H1 (cell line): ENCODE data around the gene ELL2.

ENCODE experiments used
- EP300 ChIP-seq, 2 experiments: IDR thresholded peaks; 1 replicate in 1 of 2; 2 replicates in 1 of 2; pipeline ENCODE4 v1.6.1; 2011 to 2012; ENCODE audit warnings: low read depth in 2 of 2, low read length in 2 of 2, mild to moderate bottlenecking in 2 of 2, borderline replicate concordance in 1 of 2, inconsistent platforms in 1 of 2, moderate library complexity in 1 of 2
- GABPA ChIP-seq: IDR thresholded peaks from 2 replicates; pipeline ENCODE4 v1.6.1; 2011; ENCODE audit warnings: mild to moderate bottlenecking, low read length, moderate library complexity, borderline replicate concordance; ENCODE audit not compliant: insufficient read depth
- GTF2F1 ChIP-seq: IDR thresholded peaks from 2 replicates; pipeline ENCODE4 v1.6.1; 2012; ENCODE audit warnings: low read depth, low read length, improper control_type of control experiment, borderline replicate concordance
- HDAC2 ChIP-seq, 2 experiments: fragments of 300-600 bp in 1 of 2; sonication (generic) in 1 of 2; IDR thresholded peaks; 2 replicates each; pipeline ENCODE4 v1.6.1; 2011 to 2012; ENCODE audit warnings: low read depth in 2 of 2, low read length in 2 of 2, mild to moderate bottlenecking in 2 of 2, moderate library complexity in 2 of 2, borderline replicate concordance in 1 of 2, inconsistent platforms in 1 of 2
- POLR2A ChIP-seq, 2 experiments: IDR thresholded peaks; 1 replicate in 1 of 2; 2 replicates in 1 of 2; pipeline ENCODE4 v1.6.1; 2011; ENCODE audit warnings: low read depth in 2 of 2, low read length in 2 of 2, mild to moderate bottlenecking in 2 of 2; ENCODE audit errors: control extremely low read depth in 1 of 2
- RFX5 ChIP-seq: IDR thresholded peaks from 2 replicates; pipeline ENCODE4 v1.6.1; 2011; ENCODE audit warnings: low read depth, low read length, improper control_type of control experiment, borderline replicate concordance

GRCh38 chr5:95923918-95924544, 37.6 kb downstream of the ELL2 start:
- no peak for TF ChIP-seq POLR2A (IDR thresholded peaks at IDR 0.05; ENCODE audit: control extremely low read depth in 1 of 2, low read depth in 2 of 2, low read length in 2 of 2)
- no peak for TF ChIP-seq RFX5
- no peak for TF ChIP-seq GTF2F1
- TF ChIP-seq EP300 (IDR thresholded peaks at IDR 0.05; ENCODE audit: borderline replicate concordance in 1 of 2, low read depth in 2 of 2, low read length in 2 of 2), result no peak
- TF ChIP-seq HDAC2 (IDR thresholded peaks at IDR 0.05; ENCODE audit: borderline replicate concordance in 1 of 2, low read depth in 2 of 2, low read length in 2 of 2), result no peak
- no peak for TF ChIP-seq GABPA
